Naive thymus-derived CD4-positive, alpha-beta T cell (primary cell): ENCODE results near the gene CEACAM7. TPM values are rescaled to one million over a fixed set of nuclear protein-coding genes. Genes with fewer than 3 reads are reported as not detected.

Experiments
- ATAC-seq: fragments of 150-1000 bp; cut with Tn5 transposase; 2 replicates; pipeline ENCODE4 v1.10.0; 2021; ENCODE audit warnings: mild to moderate bottlenecking, moderate library complexity
- CTCF ChIA-PET: fragments of 350-600 bp; sonication (Branson Sonifier 250); formaldehyde crosslinking; loops from one replicate; lab custom pipeline; 2021; ENCODE audit warnings: antibody characterized with exemption; lab: Charles Lee
- POLR2A ChIA-PET: fragments of 350-600 bp; sonication (Branson Sonifier 250); formaldehyde crosslinking; loops from one replicate; lab custom pipeline; 2021; ENCODE audit warnings: antibody characterized with exemption, inconsistent platforms; lab: Charles Lee
- DNase-seq, 9 donors: peaks; one replicate each; pipeline versions ENCODE4 v3.0.0 to v3.0.0-alpha.2; 2020 to 2022; ENCODE audit warnings: mixed read lengths in 1 of 9
- H3K27ac ChIP-seq: one replicate; pipeline ENCODE4 v1.7.0; 2013; ENCODE audit warnings: mild to moderate bottlenecking, low read depth, low read length, moderate library complexity
- H3K27me3 ChIP-seq, 2 donors: one replicate each; pipeline ENCODE4 v1.7.0; 2013; ENCODE audit warnings: low read length in 2 of 2, mild to moderate bottlenecking in 2 of 2, moderate library complexity in 2 of 2; ENCODE audit not compliant: control insufficient read depth in 2 of 2, insufficient read depth in 2 of 2
- H3K36me3 ChIP-seq, 3 experiments: 1 replicate in 2 of 3; 2 replicates in 1 of 3; pipeline ENCODE4 v1.7.0; 2013; ENCODE audit warnings: low read length in 3 of 3, mild to moderate bottlenecking in 3 of 3, moderate library complexity in 1 of 3; ENCODE audit not compliant: insufficient read depth in 3 of 3, control insufficient read depth in 2 of 3
- H3K4me1 ChIP-seq, 2 donors: one replicate each; pipeline ENCODE4 v1.7.0; 2013; ENCODE audit warnings: low read length in 2 of 2, mild to moderate bottlenecking in 2 of 2, moderate library complexity in 1 of 2; ENCODE audit not compliant: control insufficient read depth in 2 of 2, insufficient read depth in 2 of 2
- H3K4me3 ChIP-seq: 2 replicates; pipeline ENCODE4 v1.7.0; 2013; ENCODE audit warnings: mild to moderate bottlenecking, low read length
- H3K9me3 ChIP-seq, 3 experiments: 1 replicate in 2 of 3; 2 replicates in 1 of 3; pipeline ENCODE4 v1.7.0; 2013; ENCODE audit warnings: low read length in 3 of 3; ENCODE audit not compliant: control insufficient read depth in 2 of 3
- H3K27ac Mint-ChIP-seq, 9 donors: one replicate each; pipeline ENCODE4 v1.8.0; 2020 to 2022; ENCODE audit warnings: mixed read lengths in 9 of 9, mild to moderate bottlenecking in 8 of 9, moderate library complexity in 5 of 9, inconsistent platforms in 2 of 9
- H3K27me3 Mint-ChIP-seq, 5 donors: one replicate each; pipeline ENCODE4 v1.8.0; 2021 to 2022; ENCODE audit warnings: mixed read lengths in 5 of 5, mild to moderate bottlenecking in 1 of 5
- H3K36me3 Mint-ChIP-seq, 5 donors: one replicate each; pipeline ENCODE4 v1.8.0; 2020 to 2022; ENCODE audit warnings: mixed read lengths in 5 of 5, mild to moderate bottlenecking in 3 of 5, inconsistent platforms in 1 of 5
- H3K4me1 Mint-ChIP-seq, 7 donors: one replicate each; pipeline ENCODE4 v1.8.0; 2020 to 2022; ENCODE audit warnings: mixed read lengths in 7 of 7, mild to moderate bottlenecking in 3 of 7, inconsistent platforms in 1 of 7
- H3K4me3 Mint-ChIP-seq, 10 donors: one replicate each; pipeline ENCODE4 v1.8.0; 2020 to 2022; ENCODE audit warnings: mild to moderate bottlenecking in 10 of 10, mixed read lengths in 10 of 10, moderate library complexity in 6 of 10, inconsistent platforms in 2 of 10
- H3K9me3 Mint-ChIP-seq, 11 donors: one replicate each; pipeline ENCODE4 v1.8.0; 2020 to 2022; ENCODE audit warnings: mixed read lengths in 11 of 11, mild to moderate bottlenecking in 4 of 11, inconsistent platforms in 1 of 11, moderate library complexity in 1 of 11
- intact Hi-C, 2 donors: fragments of 100-400 bp; cut with micrococcal nuclease; formaldehyde crosslinking; loops; one replicate each; pipeline ENCODE4 v1.15.1; 2023
- polyA plus RNA-seq, 2 donors: library from polyadenylated mRNA; unstranded; fragments of 300-500 nt; fragmentation: Illumina TruSeq; gene quantifications; one replicate each; pipeline ENCODE4 v1.2.3, GENCODE V29; 2021
- total RNA-seq, 6 experiments: library from RNA in 5 of 6; stranded (reverse) in 5 of 6; gene quantifications; 1 replicate in 5 of 6; 2 replicates in 1 of 6; pipeline ENCODE4 v1.2.3 and lab custom pipeline; 2021 to 2026

Gene CEACAM7
- total and polyA plus RNA-seq, 7 experiments from 2014 or later, result not detected

DNA sequence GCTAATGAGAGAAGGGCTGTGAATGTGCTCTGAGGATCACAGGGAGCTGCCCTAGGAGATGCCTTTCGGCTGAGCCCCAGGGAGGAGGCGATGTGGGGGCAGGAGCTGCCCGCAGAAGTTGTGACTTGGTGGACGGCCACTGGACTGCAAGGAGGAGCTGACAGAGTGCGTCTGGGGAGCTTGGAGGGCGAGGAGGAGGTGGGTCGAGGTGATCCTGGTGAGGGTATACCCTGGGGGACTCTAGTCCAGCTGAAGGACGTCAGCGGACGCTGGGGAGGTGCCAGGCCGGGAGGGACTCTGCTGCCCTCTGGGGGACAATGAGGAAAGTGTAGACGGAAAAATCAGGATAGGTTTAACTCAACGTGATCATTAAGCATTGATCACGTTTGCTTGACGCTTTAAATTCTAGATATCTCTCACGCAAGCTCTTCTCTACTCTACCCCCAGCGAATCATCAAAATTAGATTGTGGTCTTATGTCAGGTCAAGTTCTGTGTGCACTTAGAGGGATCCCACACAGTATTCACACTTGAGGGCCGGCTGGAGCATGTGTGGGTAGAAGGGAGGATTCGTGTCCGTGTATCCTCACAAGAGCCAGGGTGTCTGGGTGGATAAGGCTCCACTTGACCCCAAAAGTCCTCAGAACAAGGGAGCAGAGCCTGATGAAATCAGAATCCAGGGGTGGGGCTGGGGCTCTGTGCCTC lies 3.3 kb upstream of the CEACAM7 start:
- ChIA-PET CTCF (interaction anchor here (0.8 to 6.6 kb wide), 5 partner anchors 10 to 137 kb away, joined by 3 to 53 read pairs (median 3); no protein-coding TSS in a partner anchor), POLR2A (interaction anchor here (1.1 kb wide), 1 partner anchor 51 kb away, joined by 3 read pairs; no protein-coding TSS in a partner anchor)
- H3K27ac ChIP-seq, result no peak overlapping the region
- peak in 4 of 9 donors; percentile 6 to 38 (median 8) for DNase-seq
- no peak for ATAC-seq
- Mint-ChIP-seq H3K27ac (peak overlapping the region in 1 of 9 donors; percentile 51), H3K4me3 (peak overlapping the region in 1 of 10 donors; percentile 7), H3K4me1 (peaks cover 0 to 6% (median 0%) of the 10 kb centered on the region in 7 donors), H3K9me3 (peaks cover 0 to 27% (median 12%) of the 10 kb centered on the region in 11 donors), H3K27me3 (peaks cover 16 to 56% (median 51%) of the 10 kb centered on the region in 5 donors), H3K36me3 (peaks cover 0 to 7% (median 0%) of the 10 kb centered on the region in 5 donors)
- no peaks in the 10 kb centered on the region for H3K4me1 ChIP-seq
- H3K9me3 ChIP-seq, result no peaks in the 10 kb centered on the region
- no peaks in the 10 kb centered on the region for H3K36me3 ChIP-seq
- no peaks in the 10 kb centered on the region for H3K27me3 ChIP-seq
- intact Hi-C loops, result loop anchor here (5.0 kb wide), 1 partner anchor 49 kb away; no protein-coding TSS in a partner anchor
- H3K4me3 ChIP-seq, result no peak overlapping the region

GRCh38 chr19:41690801-41691065 lies 2.7 kb upstream of the CEACAM7 start:
- H3K27ac Mint-ChIP-seq, result no peak overlapping the region
- ATAC-seq, result no peak
- POLR2A ChIA-PET, result interaction anchor here (1.1 kb wide), 1 partner anchor 50 kb away, joined by 3 read pairs; no protein-coding TSS in a partner anchor

DNA sequence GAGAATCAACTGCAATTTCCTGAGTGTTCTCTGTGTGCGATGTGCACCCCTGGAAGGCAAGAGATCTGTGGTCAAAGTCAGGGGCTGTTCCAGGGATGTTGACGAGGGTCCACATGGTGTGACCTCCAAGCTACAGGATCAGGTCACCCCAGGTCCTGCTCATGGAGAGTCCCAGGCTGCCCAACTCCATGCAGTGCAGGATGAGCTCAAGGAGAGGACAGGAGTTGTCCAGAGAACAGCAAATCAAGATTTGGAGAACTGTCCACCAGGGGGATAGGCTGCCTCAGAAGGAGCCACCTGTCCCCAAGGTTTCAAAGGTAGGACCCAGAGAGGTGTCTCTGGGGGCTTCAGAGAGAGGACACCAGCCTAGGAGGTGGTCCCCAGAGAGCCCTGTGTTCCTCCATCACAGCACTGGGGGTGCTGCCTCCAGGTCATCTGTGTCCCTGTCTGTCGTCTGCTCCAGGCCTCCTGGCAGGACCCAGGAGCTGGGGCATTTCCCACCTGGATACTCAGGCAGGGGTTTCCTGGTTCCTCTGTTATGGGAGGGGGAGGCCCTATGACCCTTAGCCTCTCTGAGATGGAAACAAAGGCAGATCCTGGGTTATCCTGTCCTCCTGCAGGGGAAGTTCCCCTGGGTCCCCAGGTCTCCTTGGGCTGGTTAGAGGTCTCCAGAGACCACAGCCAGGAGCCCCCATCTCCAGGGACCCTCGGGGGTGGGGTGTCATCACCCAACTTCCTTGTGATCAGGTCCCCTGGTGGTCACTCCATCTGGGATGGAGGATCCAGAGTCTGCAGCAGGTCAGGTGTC lies 2.1 kb upstream of the CEACAM7 start:
- no peak for ATAC-seq
- Histone ChIP-seq H3K4me1 (no peaks in the 10 kb centered on the region), H3K27ac (no peak overlapping the region), H3K4me3 (no peak overlapping the region), H3K27me3 (no peaks in the 10 kb centered on the region), H3K36me3 (no peaks in the 10 kb centered on the region), H3K9me3 (no peaks in the 10 kb centered on the region)
- H3K4me3 Mint-ChIP-seq, result no peak overlapping the region
- CTCF ChIA-PET, result interaction anchor here (1.1 to 6.6 kb wide), 3 partner anchors 43 to 135 kb away, joined by 3 to 53 read pairs (median 6); no protein-coding TSS in a partner anchor
- POLR2A ChIA-PET, result interaction anchor here (1.1 kb wide), 1 partner anchor 49 kb away, joined by 3 read pairs; no protein-coding TSS in a partner anchor
- H3K27ac Mint-ChIP-seq, result no peak overlapping the region
- H3K9me3 Mint-ChIP-seq, result peaks cover 0 to 27% (median 12%) of the 10 kb centered on the region in 11 donors
- intact Hi-C loops, result loop anchor here (5.0 kb wide), 1 partner anchor 48 kb away; no protein-coding TSS in a partner anchor
- peaks cover 0 to 6% (median 0%) of the 10 kb centered on the region in 7 donors for H3K4me1 Mint-ChIP-seq
- peaks cover 0 to 7% (median 0%) of the 10 kb centered on the region in 5 donors for H3K36me3 Mint-ChIP-seq
- peaks cover 16 to 51% (median 45%) of the 10 kb centered on the region in 5 donors for H3K27me3 Mint-ChIP-seq
- DNase-seq, result no peak

More at GRCh38 chr19:41690801-41691065, 2.7 kb upstream of the CEACAM7 start:
- intact Hi-C loops, result loop anchor here (5.0 kb wide), 1 partner anchor 48 kb away; no protein-coding TSS in a partner anchor
- peak overlapping the region in 1 of 10 donors; percentile 7 for H3K4me3 Mint-ChIP-seq
- CTCF ChIA-PET, result interaction anchor here (0.8 to 6.6 kb wide), 5 partner anchors 11 to 136 kb away, joined by 3 to 53 read pairs (median 3); no protein-coding TSS in a partner anchor
- H3K9me3 Mint-ChIP-seq, result peaks cover 0 to 27% (median 12%) of the 10 kb centered on the region in 11 donors
- peaks cover 16 to 51% (median 48%) of the 10 kb centered on the region in 5 donors for H3K27me3 Mint-ChIP-seq
- Histone ChIP-seq H3K4me1 (no peaks in the 10 kb centered on the region), H3K9me3 (no peaks in the 10 kb centered on the region), H3K36me3 (no peaks in the 10 kb centered on the region), H3K27ac (no peak overlapping the region), H3K4me3 (no peak overlapping the region), H3K27me3 (no peaks in the 10 kb centered on the region)
- peaks cover 0 to 6% (median 0%) of the 10 kb centered on the region in 7 donors for H3K4me1 Mint-ChIP-seq
- no peak for DNase-seq
- H3K36me3 Mint-ChIP-seq, result peaks cover 0 to 7% (median 0%) of the 10 kb centered on the region in 5 donors

- no peaks in the 10 kb centered on the region for H3K36me3 ChIP-seq
- Mint-ChIP-seq H3K4me3 (no peak overlapping the region), H3K27me3 (peaks cover 16 to 55% (median 39%) of the 10 kb centered on the region in 5 donors), H3K36me3 (peaks cover 0 to 7% (median 0%) of the 10 kb centered on the region in 5 donors), H3K4me1 (peaks cover 0 to 6% (median 0%) of the 10 kb centered on the region in 7 donors), H3K27ac (no peak overlapping the region), H3K9me3 (peaks cover 0 to 27% (median 12%) of the 10 kb centered on the region in 11 donors)
- H3K9me3 ChIP-seq, result no peaks in the 10 kb centered on the region
- ChIA-PET CTCF (interaction anchor here (0.9 to 6.6 kb wide), 2 partner anchors 13 to 48 kb away, joined by 3 to 53 read pairs; no protein-coding TSS in a partner anchor), POLR2A (no interaction called here)
- no peak overlapping the region for H3K27ac ChIP-seq
- intact Hi-C loops, result no loop called here
- H3K4me3 ChIP-seq, result no peak overlapping the region
- no peaks in the 10 kb centered on the region for H3K4me1 ChIP-seq
- no peak for DNase-seq
- H3K27me3 ChIP-seq, result no peaks in the 10 kb centered on the region
- no peak for ATAC-seq
Measured at GRCh38 chr19:41688687-41689086, 617 bp upstream of the CEACAM7 start.

- H3K36me3 Mint-ChIP-seq, result no peaks in the 10 kb centered on the region
- H3K27ac Mint-ChIP-seq, result no peak overlapping the region
- no peak overlapping the region for H3K4me3 Mint-ChIP-seq
- Histone ChIP-seq H3K27me3 (no peaks in the 10 kb centered on the region), H3K4me3 (no peak overlapping the region), H3K27ac (no peak overlapping the region), H3K36me3 (no peaks in the 10 kb centered on the region), H3K9me3 (no peaks in the 10 kb centered on the region), H3K4me1 (no peaks in the 10 kb centered on the region)
- DNase-seq (no peak), ATAC-seq (no peak)
- peaks cover 0 to 6% (median 0%) of the 10 kb centered on the region in 7 donors for H3K4me1 Mint-ChIP-seq
- intact Hi-C loops, result no loop called here
- ChIA-PET POLR2A (no interaction called here), CTCF (no interaction called here)
- H3K27me3 Mint-ChIP-seq, result peaks cover 6 to 49% (median 36%) of the 10 kb centered on the region in 5 donors
- peaks cover 0 to 16% (median 6%) of the 10 kb centered on the region in 11 donors for H3K9me3 Mint-ChIP-seq
Measured at GRCh38 chr19:41687419-41687818, 651 bp downstream of the CEACAM7 start.

- ChIA-PET CTCF (interaction anchor here (0.5 to 0.8 kb wide), 2 partner anchors 41 to 71 kb away, joined by 3 to 4 read pairs; no protein-coding TSS in a partner anchor), POLR2A (interaction anchor here (0.6 kb wide), 1 partner anchor 456 kb away, joined by 4 read pairs; no protein-coding TSS in a partner anchor)
Measured at GRCh38 chr19:41682437-41682836, 5.6 kb downstream of the CEACAM7 start.

More at GRCh38 chr19:41682437-41682836, 5.6 kb downstream of the CEACAM7 start:
- DNase-seq (no peak), ATAC-seq (no peak)
- no peak overlapping the region for H3K27ac ChIP-seq
- H3K4me3 Mint-ChIP-seq, result no peak overlapping the region
- no peak overlapping the region for H3K4me3 ChIP-seq
- intact Hi-C loops, result no loop called here
- H3K36me3 Mint-ChIP-seq, result no peaks in the 10 kb centered on the region
- H3K9me3 ChIP-seq, result no peaks in the 10 kb centered on the region
- H3K27me3 ChIP-seq, result no peaks in the 10 kb centered on the region
- no peaks in the 10 kb centered on the region for H3K36me3 ChIP-seq
- no peaks in the 10 kb centered on the region for H3K4me1 Mint-ChIP-seq
- no peaks in the 10 kb centered on the region for H3K4me1 ChIP-seq
- peaks cover 21 to 52% (median 38%) of the 10 kb centered on the region in 5 donors for H3K27me3 Mint-ChIP-seq
- H3K27ac Mint-ChIP-seq, result no peak overlapping the region
- H3K9me3 Mint-ChIP-seq, result peaks cover 0 to 1% (median 0%) of the 10 kb centered on the region in 11 donors
